Measurements from ENCODE around the gene ATP1A3. TPM values are rescaled to one million over a fixed set of nuclear protein-coding genes. Genes with fewer than 3 reads are reported as not detected.
A peak's percentile ranks its signal among the peaks of the same experiment; 100 is the strongest.
"Not testable (repeated sequence)": the region's sequence is repeated elsewhere in the genome, so short reads cannot be mapped to it uniquely, and the experiment has no call there.

The ATP1A3 gene
- total RNA-seq, 2 donors from 2014 or later, result 0.69 to 1.0 TPM

GRCh38 chr19:41995959-41996797 is 2.1 kb upstream of the ATP1A3 start:
- Histone ChIP-seq H3K36me3 (ENCODE audit: control insufficient read depth, insufficient read depth, low read length) (no peaks in the 10 kb centered on the region), H3K27ac (ENCODE audit: low read depth, low read length) (no peak overlapping the region), H3K9ac (ENCODE audit: extremely low read depth, low read length, poor library complexity, severe bottlenecking) (no peak overlapping the region), H3K27me3 (ENCODE audit: control insufficient read depth, insufficient read depth, low read length, poor library complexity, severe bottlenecking) (peaks cover 83% of the 10 kb centered on the region), H3K4me3 (ENCODE audit: low read length) (no peak overlapping the region), H3K4me1 (ENCODE audit: control insufficient read depth, insufficient read depth, low read length) (no peaks in the 10 kb centered on the region), H3K9me3 (ENCODE audit: control insufficient read depth, low read length) (no peaks in the 10 kb centered on the region)
- Mint-ChIP-seq H3K4me1 (peaks cover 5% of the 10 kb centered on the region), H3K9me3 (no peaks in the 10 kb centered on the region), H3K36me3 (ENCODE audit: low read depth) (no peaks in the 10 kb centered on the region), H3K27ac (no peak overlapping the region), H3K27me3 (ENCODE audit: insufficient read depth) (peaks cover 81% of the 10 kb centered on the region), H3K4me3 (no peak overlapping the region)
- WGBS, 2 experiments (ENCODE audit: insufficient coverage in 1 of 2, insufficient read length in 1 of 2), result 53 to 56% methylated on average over 5 to 11 of the region's 12 CpGs
- DNase-seq, result peak; percentile 78
- TF ChIP-seq CTCF (conservative IDR thresholded peaks at IDR 0.05), result no peak

GRCh38 chr19:41994994-41995958 is 1.2 kb upstream of the ATP1A3 start:
- 75 to 84% methylated on average over 14 to 19 of the region's 19 CpGs for WGBS, 2 experiments (ENCODE audit: insufficient coverage in 1 of 2, insufficient read length in 1 of 2)
- no peak overlapping the region for H3K27ac ChIP-seq (ENCODE audit: low read depth, low read length)
- no peak overlapping the region for H3K27ac Mint-ChIP-seq
- no peak for DNase-seq
- H3K36me3 Mint-ChIP-seq (ENCODE audit: low read depth), result no peaks in the 10 kb centered on the region
- H3K9me3 ChIP-seq (ENCODE audit: control insufficient read depth, low read length), result no peaks in the 10 kb centered on the region
- H3K27me3 Mint-ChIP-seq (ENCODE audit: insufficient read depth), result peaks cover 72% of the 10 kb centered on the region
- H3K4me3 ChIP-seq (ENCODE audit: low read length), result no peak overlapping the region
- peaks cover 75% of the 10 kb centered on the region for H3K27me3 ChIP-seq (ENCODE audit: control insufficient read depth, insufficient read depth, low read length, poor library complexity, severe bottlenecking)
- no peak overlapping the region for H3K9ac ChIP-seq (ENCODE audit: extremely low read depth, low read length, poor library complexity, severe bottlenecking)
- no peaks in the 10 kb centered on the region for H3K4me1 ChIP-seq (ENCODE audit: control insufficient read depth, insufficient read depth, low read length)
- TF ChIP-seq CTCF (conservative IDR thresholded peaks at IDR 0.05), result no peak
- H3K4me3 Mint-ChIP-seq, result no peak overlapping the region
- H3K36me3 ChIP-seq (ENCODE audit: control insufficient read depth, insufficient read depth, low read length), result no peaks in the 10 kb centered on the region
- H3K9me3 Mint-ChIP-seq, result no peaks in the 10 kb centered on the region
- H3K4me1 Mint-ChIP-seq, result peaks cover 5% of the 10 kb centered on the region

GRCh38 chr19:41994521-41994971 is 516 bp upstream of the ATP1A3 start:
- no peak overlapping the region for H3K9ac ChIP-seq (ENCODE audit: extremely low read depth, low read length, poor library complexity, severe bottlenecking)
- WGBS, 2 experiments (ENCODE audit: insufficient coverage in 1 of 2, insufficient read length in 1 of 2), result 30 to 57% methylated on average over 3 to 13 of the region's 13 CpGs
- H3K9me3 ChIP-seq (ENCODE audit: control insufficient read depth, low read length), result no peaks in the 10 kb centered on the region
- no peaks in the 10 kb centered on the region for H3K36me3 Mint-ChIP-seq (ENCODE audit: low read depth)
- peaks cover 5% of the 10 kb centered on the region for H3K4me1 Mint-ChIP-seq
- peaks cover 64% of the 10 kb centered on the region for H3K27me3 Mint-ChIP-seq (ENCODE audit: insufficient read depth)
- H3K36me3 ChIP-seq (ENCODE audit: control insufficient read depth, insufficient read depth, low read length), result no peaks in the 10 kb centered on the region
- DNase-seq, result no peak
- no peak overlapping the region for H3K27ac Mint-ChIP-seq
- no peak for TF ChIP-seq CTCF (conservative IDR thresholded peaks at IDR 0.05)
- peaks cover 75% of the 10 kb centered on the region for H3K27me3 ChIP-seq (ENCODE audit: control insufficient read depth, insufficient read depth, low read length, poor library complexity, severe bottlenecking)
- no peaks in the 10 kb centered on the region for H3K4me1 ChIP-seq (ENCODE audit: control insufficient read depth, insufficient read depth, low read length)
- no peak overlapping the region for H3K27ac ChIP-seq (ENCODE audit: low read depth, low read length)
- no peak overlapping the region for H3K4me3 Mint-ChIP-seq
- H3K9me3 Mint-ChIP-seq, result no peaks in the 10 kb centered on the region
- no peak overlapping the region for H3K4me3 ChIP-seq (ENCODE audit: low read length)

GRCh38 chr19:41991925-41992569 is 2.0 kb downstream of the ATP1A3 start:
- not testable (repeated sequence) for H3K9ac ChIP-seq (ENCODE audit: extremely low read depth, low read length, poor library complexity, severe bottlenecking); H3K9me3 ChIP-seq (ENCODE audit: control insufficient read depth, low read length); H3K27ac ChIP-seq (ENCODE audit: low read depth, low read length); H3K4me3 Mint-ChIP-seq; H3K36me3 Mint-ChIP-seq (ENCODE audit: low read depth); H3K4me3 ChIP-seq (ENCODE audit: low read length); H3K4me1 ChIP-seq (ENCODE audit: control insufficient read depth, insufficient read depth, low read length); H3K27ac Mint-ChIP-seq; H3K4me1 Mint-ChIP-seq; DNase-seq; H3K9me3 Mint-ChIP-seq; H3K36me3 ChIP-seq (ENCODE audit: control insufficient read depth, insufficient read depth, low read length)
- H3K27me3 Mint-ChIP-seq (ENCODE audit: insufficient read depth), result peaks cover 44% of the 10 kb centered on the region
- peaks cover 53% of the 10 kb centered on the region for H3K27me3 ChIP-seq (ENCODE audit: control insufficient read depth, insufficient read depth, low read length, poor library complexity, severe bottlenecking)
- 90 to 94% methylated on average over 11 of the region's 11 CpGs for WGBS, 2 experiments (ENCODE audit: insufficient coverage in 1 of 2, insufficient read length in 1 of 2)
